Peyer's patch (tissue), 4 donors: Measurements from ENCODE around the gene TFCP2L1. TPM values are rescaled to one million over a fixed set of nuclear protein-coding genes. Genes with fewer than 3 reads are reported as not detected.
"Not testable (repeated sequence)": the region's sequence is repeated elsewhere in the genome, so short reads cannot be mapped to it uniquely, and the experiment has no call there.

Source experiments
- DNase-seq, 3 donors: peaks; one replicate each; pipeline ENCODE4 v3.0.0-alpha.2; 2017 to 2019
- H3K27ac ChIP-seq, 4 donors: fragments of 200-600 bp; sonication (generic); one replicate each; pipeline ENCODE4 v1.5.1; 2016 to 2019
- H3K27me3 ChIP-seq, 2 donors: fragments of 200-600 bp; sonication (generic); one replicate each; pipeline ENCODE4 v1.5.1; 2019
- H3K36me3 ChIP-seq, 3 donors: fragments of 200-600 bp; sonication (generic); one replicate each; pipeline ENCODE4 v1.5.1; 2016 to 2019
- H3K4me1 ChIP-seq, 4 donors: fragments of 200-600 bp; sonication (generic); one replicate each; pipeline ENCODE4 v1.5.1; 2016 to 2019
- H3K4me3 ChIP-seq, 4 donors: fragments of 200-600 bp; sonication (generic); 1 replicate in 3 of 4; 2 replicates in 1 of 4; pipeline ENCODE4 v1.5.1; 2016 to 2019; ENCODE audit warnings: mild to moderate bottlenecking in 1 of 4
- H3K9me3 ChIP-seq, 4 donors: fragments of 200-600 bp; sonication (generic); one replicate each; pipeline ENCODE4 v1.5.1; 2016 to 2019; ENCODE audit warnings: mild to moderate bottlenecking in 1 of 4
- POLR2A ChIP-seq, 2 donors: fragments of 450-650 bp; IDR thresholded peaks; one replicate each; pipeline ENCODE4 v1.5.1; 2017; ENCODE audit warnings: antibody characterized with exemption in 2 of 2, mild to moderate bottlenecking in 2 of 2, moderate library complexity in 2 of 2
- total RNA-seq, 4 donors: library from RNA; depleted of rRNA; stranded (reverse); fragments of >200 nt; gene quantifications; one replicate each; pipeline ENCODE4 v1.1.0, GENCODE V29; 2016
- TF ChIP-seq, protein P1 (sequence below), 6 experiments: fragments of 450-650 bp in 4 of 6; fragments of 200-600 bp in 2 of 6; sonication (generic) in 1 of 6; IDR thresholded peaks; one replicate each; pipeline ENCODE4 v1.5.1; 2017 to 2019; ENCODE audit warnings: antibody characterized with exemption in 6 of 6, mild to moderate bottlenecking in 3 of 6, moderate library complexity in 1 of 6

Gene TFCP2L1
- total RNA-seq, 4 donors from 2014 or later, result 5.0 to 41.0 (median 10.0) TPM

DNA sequence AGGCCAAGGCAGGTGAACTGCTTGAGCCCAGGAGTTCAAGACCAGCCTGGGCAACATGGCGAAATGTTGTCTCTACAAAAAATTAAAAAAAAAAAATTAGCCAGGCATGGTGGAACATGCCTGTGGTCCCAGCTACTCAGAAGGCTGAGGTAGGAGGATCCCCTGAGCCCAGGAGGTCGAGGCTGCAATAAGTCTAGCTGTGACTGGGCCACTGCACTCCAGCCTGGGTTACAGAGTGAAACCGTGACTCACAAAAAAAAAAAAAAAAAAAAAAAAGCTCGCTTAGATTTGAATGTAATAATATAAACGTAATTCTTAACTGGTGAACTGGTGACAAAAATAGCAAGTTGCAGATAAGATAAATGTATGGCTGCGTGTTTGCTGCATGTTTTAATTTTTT is 56.5 kb downstream of the TFCP2L1 start:
- Histone ChIP-seq H3K36me3 (no peaks in the 10 kb centered on the region), H3K4me3 (no peak overlapping the region), H3K27me3 (no peaks in the 10 kb centered on the region), H3K4me1 (no peaks in the 10 kb centered on the region), H3K9me3 (no peaks in the 10 kb centered on the region), H3K27ac (no peak overlapping the region)
- TF ChIP-seq POLR2A (IDR thresholded peaks at IDR 0.05), result no peak
- TF ChIP-seq, protein P1, sequence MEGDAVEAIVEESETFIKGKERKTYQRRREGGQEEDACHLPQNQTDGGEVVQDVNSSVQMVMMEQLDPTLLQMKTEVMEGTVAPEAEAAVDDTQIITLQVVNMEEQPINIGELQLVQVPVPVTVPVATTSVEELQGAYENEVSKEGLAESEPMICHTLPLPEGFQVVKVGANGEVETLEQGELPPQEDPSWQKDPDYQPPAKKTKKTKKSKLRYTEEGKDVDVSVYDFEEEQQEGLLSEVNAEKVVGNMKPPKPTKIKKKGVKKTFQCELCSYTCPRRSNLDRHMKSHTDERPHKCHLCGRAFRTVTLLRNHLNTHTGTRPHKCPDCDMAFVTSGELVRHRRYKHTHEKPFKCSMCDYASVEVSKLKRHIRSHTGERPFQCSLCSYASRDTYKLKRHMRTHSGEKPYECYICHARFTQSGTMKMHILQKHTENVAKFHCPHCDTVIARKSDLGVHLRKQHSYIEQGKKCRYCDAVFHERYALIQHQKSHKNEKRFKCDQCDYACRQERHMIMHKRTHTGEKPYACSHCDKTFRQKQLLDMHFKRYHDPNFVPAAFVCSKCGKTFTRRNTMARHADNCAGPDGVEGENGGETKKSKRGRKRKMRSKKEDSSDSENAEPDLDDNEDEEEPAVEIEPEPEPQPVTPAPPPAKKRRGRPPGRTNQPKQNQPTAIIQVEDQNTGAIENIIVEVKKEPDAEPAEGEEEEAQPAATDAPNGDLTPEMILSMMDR (IDR thresholded peaks at IDR 0.05), result no peak
- no peak for DNase-seq

DNA sequence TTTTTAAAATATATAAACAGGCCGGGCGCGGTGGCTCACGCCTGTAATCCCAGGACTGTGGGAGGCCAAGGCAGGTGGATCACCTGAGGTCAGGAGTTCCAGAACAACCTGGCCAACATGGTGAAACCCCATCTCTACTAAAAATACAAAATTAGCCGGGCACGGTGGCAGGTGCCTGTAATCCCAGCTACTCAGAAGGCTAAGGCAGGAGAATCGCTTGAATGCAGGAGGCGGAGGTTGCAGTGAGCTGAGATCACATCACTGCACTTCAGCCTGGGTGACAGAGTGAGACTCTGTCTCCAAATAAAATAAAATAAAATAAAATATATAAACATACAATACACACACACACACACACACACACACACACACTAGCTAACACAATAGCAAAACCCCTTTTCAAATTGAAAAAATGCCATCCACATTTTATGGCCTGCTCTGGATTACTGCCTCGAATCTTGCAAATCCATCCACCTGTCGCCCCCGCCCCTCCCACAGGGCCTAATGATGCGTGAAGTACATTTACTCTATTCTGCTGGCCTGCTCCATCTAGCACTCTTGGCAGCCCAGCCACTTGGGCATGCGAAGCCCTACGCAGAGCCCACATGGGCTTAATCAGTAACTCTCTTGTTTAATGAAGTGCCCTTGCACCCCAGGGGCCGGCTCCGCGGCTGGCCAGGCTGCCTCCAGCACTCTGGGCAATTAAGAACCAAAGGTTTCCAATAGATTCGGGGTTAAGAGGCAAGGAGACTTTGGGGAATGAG is 57.4 kb downstream of the TFCP2L1 start:
- H3K9me3 ChIP-seq, H3K27ac ChIP-seq, H3K27me3 ChIP-seq, H3K36me3 ChIP-seq, H3K4me3 ChIP-seq, H3K4me1 ChIP-seq: not testable (repeated sequence)
- peak in 1 of 3 donors; percentile 40 for DNase-seq

GRCh38 chr2:121225681-121226080 is 59.3 kb downstream of the TFCP2L1 start:
- DNase-seq, H3K4me3 ChIP-seq, H3K9me3 ChIP-seq, H3K27me3 ChIP-seq, H3K36me3 ChIP-seq, H3K27ac ChIP-seq, H3K4me1 ChIP-seq: not testable (repeated sequence)

DNA sequence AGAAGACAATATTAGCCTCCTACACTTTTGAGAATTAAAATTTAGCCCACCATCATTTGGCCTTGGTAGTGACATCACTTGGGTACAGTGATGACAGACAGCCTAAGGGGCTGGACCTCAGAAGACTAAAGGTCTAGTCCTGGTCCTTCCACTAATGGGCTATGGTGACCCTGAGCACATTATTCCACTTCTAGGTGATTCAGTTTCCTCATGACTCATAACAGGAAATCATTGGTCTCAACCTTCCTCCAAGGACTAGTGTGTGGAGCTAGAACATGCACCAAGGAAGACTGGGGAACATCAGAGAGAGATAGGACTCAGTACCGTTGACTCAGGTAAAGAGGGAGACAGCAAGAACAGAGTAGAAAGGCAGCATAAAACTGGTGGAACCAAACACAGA is 64.0 kb downstream of the TFCP2L1 start:
- Histone ChIP-seq H3K4me1 (no peaks in the 10 kb centered on the region), H3K36me3 (no peaks in the 10 kb centered on the region), H3K27ac (no peak overlapping the region), H3K9me3 (no peaks in the 10 kb centered on the region), H3K4me3 (no peak overlapping the region), H3K27me3 (no peaks in the 10 kb centered on the region)
- TF ChIP-seq, protein P1 (IDR thresholded peaks at IDR 0.05), result peak in 2 of 6 experiments; percentile 3 to 15
- no peak for TF ChIP-seq POLR2A (IDR thresholded peaks at IDR 0.05)
- DNase-seq, result peak in 1 of 3 donors; percentile 57

- H3K36me3 ChIP-seq, result no peaks in the 10 kb centered on the region
- TF ChIP-seq, protein P1 (IDR thresholded peaks at IDR 0.05), result no peak
- no peak for TF ChIP-seq POLR2A (IDR thresholded peaks at IDR 0.05)
- H3K4me1 ChIP-seq, result no peaks in the 10 kb centered on the region
- H3K4me3 ChIP-seq, result no peak overlapping the region
- DNase-seq, result no peak
- no peaks in the 10 kb centered on the region for H3K9me3 ChIP-seq
- no peaks in the 10 kb centered on the region for H3K27me3 ChIP-seq
- no peak overlapping the region for H3K27ac ChIP-seq
Measured at GRCh38 chr2:121219866-121220265, 65.1 kb downstream of the TFCP2L1 start.

- no peak for TF ChIP-seq POLR2A (IDR thresholded peaks at IDR 0.05)
- TF ChIP-seq, protein P1 (IDR thresholded peaks at IDR 0.05), result no peak
- Histone ChIP-seq H3K4me1 (peaks cover 0 to under 1% (median 0%) of the 10 kb centered on the region in 4 donors), H3K36me3 (no peaks in the 10 kb centered on the region), H3K27me3 (no peaks in the 10 kb centered on the region), H3K27ac (no peak overlapping the region), H3K4me3 (no peak overlapping the region), H3K9me3 (no peaks in the 10 kb centered on the region)
- no peak for DNase-seq
Measured at GRCh38 chr2:121218386-121218938, 66.5 kb downstream of the TFCP2L1 start.
